Hematopoietic multipotent progenitor cell (in vitro differentiated cells): ENCODE data around the gene HMGN1. TPM values are rescaled to one million over a fixed set of nuclear protein-coding genes. Genes with fewer than 3 reads are reported as not detected.

Experiments used
- DNase-seq, 3 donors: peaks; one replicate each; pipeline ENCODE4 v3.0.0-alpha.2; 2011 to 2015; ENCODE audit warnings: low read depth in 2 of 3, low spot score in 2 of 3
- small RNA-seq: library from RNA; depleted of rRNA; stranded (forward); fragments of <200 nt; gene quantifications from one replicate; pipeline ENCODE3, GENCODE V24; 2012
- total RNA-seq: library from RNA; depleted of rRNA; stranded (reverse); fragments of >200 nt; gene quantifications from one replicate; pipeline ENCODE4 v1.2.3, GENCODE V29; 2012

HMGN1 gene
- total RNA-seq, 1 donor: 76.2 TPM

- DNase-seq: peak; percentile 88 to 95 (median 94)
Observed at GRCh38 chr21:39312112-39313041, 36.5 kb downstream of the HMGN1 start.

GRCh38 chr21:39311164-39311563, 37.7 kb downstream of the HMGN1 start:
- no peak for DNase-seq

GRCh38 chr21:39307466-39307865, 41.4 kb downstream of the HMGN1 start:
- DNase-seq: no peak

- no peak for DNase-seq
Observed at GRCh38 chr21:39300587-39300986, 48.3 kb downstream of the HMGN1 start.

- no peak for DNase-seq
Observed at GRCh38 chr21:39296891-39297290, 52.0 kb downstream of the HMGN1 start.

Small RNA genes within 50 kb of the gene (small RNA-seq; reads per million reads assigned to genes)
- gene RF00019: not detected

Other genes with a start within 250 kb of the HMGN1 start
- 21.3 TPM for gene PSMG1, start 165.6 kb downstream of the HMGN1 start, total RNA-seq
- 46.6 TPM for gene BRWD1, start 35.5 kb downstream of the HMGN1 start, total RNA-seq
- gene LCA5L, start 96.7 kb upstream of the HMGN1 start, total RNA-seq: 0.27 TPM
- gene SH3BGR, start 102.9 kb upstream of the HMGN1 start, total RNA-seq: 0.27 TPM